GM21737 (cell line): ENCODE measurements around the gene DAZAP2.
A peak's percentile ranks its signal among the peaks of the same experiment; 100 is the strongest.
"Not testable (repeated sequence)": the region's sequence is repeated elsewhere in the genome, so short reads cannot be mapped to it uniquely, and the experiment has no call there.

ENCODE experiments used
- ATAC-seq: cut with Tn5 transposase; IDR thresholded peaks from one replicate; pipeline ENCODE4 v1.9.1; 2021; ENCODE audit warnings: mild to moderate bottlenecking, moderate library complexity; ENCODE audit not compliant: unreplicated experiment

The DAZAP2 gene

GRCh38 chr12:51246254-51246853 is 7.7 kb downstream of the DAZAP2 start:
- no peak for ATAC-seq

DNA sequence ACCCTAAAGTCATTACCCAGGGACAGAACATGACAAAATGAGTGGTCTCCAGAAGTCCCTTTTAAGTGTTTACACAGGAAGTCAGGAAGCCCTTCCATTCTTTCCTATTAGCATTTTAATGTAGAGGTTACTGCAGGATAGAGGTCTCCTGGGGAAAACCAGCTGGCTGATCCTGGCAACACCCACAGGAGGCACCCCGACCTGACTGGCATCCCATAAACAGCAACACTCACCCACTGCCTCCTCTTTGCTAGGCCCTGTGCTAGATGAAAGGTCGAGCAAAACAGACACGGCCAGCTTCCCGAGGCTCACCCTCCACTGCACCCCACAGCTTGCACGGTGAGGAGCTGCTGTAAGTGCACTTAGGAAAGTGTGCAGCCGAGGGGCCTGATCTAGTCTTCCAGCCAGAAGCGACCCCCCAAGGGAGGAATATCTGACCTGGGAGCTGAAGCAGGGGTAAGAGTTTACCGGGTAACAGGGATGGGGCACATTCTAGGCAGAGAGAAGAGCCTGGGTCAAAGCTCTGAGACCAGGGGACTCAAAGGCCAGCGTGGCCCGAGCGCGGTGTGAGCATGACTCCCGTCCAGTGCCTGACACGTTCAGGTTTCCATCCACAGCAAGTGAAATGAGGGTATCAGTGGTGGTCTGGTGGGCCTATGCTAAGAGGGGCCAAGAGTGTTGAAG is 9.0 kb downstream of the DAZAP2 start:
- ATAC-seq, result no peak

- ATAC-seq, result no peak
Observed at GRCh38 chr12:51253276-51253675, 14.7 kb downstream of the DAZAP2 start.

DNA sequence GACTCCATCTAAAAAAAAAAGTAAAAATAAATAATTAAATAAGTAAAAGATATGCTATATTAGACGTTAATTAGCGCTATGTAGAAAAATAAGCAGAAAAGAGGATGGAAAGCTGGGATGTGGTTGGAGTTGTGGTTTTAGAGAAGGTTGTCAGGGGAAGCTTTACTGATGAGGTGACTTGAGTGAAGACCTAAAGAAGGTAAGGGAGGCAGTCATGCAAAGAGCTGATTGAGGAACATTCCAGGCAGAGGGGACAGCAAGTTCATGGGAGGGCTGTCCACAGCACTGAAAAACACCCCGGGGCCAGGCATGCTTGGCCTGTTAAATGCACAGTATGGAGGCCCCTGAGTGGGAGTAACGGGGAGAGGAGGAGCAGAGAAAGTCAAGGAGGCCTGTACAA is 15.9 kb downstream of the DAZAP2 start:
- ATAC-seq, result no peak

DNA sequence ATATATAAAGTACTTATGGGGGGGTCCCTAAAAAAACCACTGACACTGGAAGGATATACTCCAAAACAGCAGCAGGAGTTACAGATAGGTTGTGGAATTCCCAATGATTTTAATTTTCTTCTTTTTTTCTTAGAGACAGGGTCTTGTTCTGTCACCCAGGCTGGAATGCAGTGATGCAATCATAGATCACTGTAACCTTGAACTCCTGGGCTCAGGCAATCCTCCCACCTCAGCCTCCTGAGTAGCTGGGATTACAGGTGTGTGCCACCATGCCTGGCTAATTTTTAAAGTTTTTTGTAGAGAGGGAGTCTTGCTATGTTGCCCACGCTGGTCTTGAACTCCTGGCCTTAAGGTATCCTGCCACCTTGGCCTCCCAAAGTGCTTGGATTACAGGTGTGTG is 21.0 kb downstream of the DAZAP2 start:
- ATAC-seq, result not testable (repeated sequence)

GRCh38 chr12:51262758-51263177 is 24.1 kb downstream of the DAZAP2 start:
- ATAC-seq, result no peak

DNA sequence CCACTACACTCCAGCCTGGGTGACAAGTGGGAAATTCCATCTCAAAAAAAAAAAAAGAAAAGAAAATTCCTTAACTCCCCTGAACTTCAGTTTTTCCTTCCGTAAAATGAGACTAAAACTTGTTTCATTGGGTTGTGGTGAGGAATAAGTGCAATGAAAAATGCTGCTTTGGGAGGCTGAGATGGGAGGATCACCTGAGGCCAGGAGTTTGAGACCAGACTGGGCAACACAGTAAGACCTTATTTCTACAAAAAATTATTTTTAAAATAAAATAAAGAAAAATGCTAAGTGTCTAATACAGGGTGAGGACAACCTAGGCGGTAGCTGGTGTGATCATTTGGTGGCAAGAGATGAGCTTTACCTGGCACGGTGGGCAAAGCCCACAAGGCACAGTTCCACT is 24.7 kb downstream of the DAZAP2 start:
- no peak for ATAC-seq

GRCh38 chr12:51264297-51264696 is 25.7 kb downstream of the DAZAP2 start:
- ATAC-seq, result no peak

GRCh38 chr12:51265024-51265423 is 26.4 kb downstream of the DAZAP2 start:
- ATAC-seq, result no peak

- peak; percentile 48 for ATAC-seq
Observed at GRCh38 chr12:51269174-51270066, 30.8 kb downstream of the DAZAP2 start.

DNA sequence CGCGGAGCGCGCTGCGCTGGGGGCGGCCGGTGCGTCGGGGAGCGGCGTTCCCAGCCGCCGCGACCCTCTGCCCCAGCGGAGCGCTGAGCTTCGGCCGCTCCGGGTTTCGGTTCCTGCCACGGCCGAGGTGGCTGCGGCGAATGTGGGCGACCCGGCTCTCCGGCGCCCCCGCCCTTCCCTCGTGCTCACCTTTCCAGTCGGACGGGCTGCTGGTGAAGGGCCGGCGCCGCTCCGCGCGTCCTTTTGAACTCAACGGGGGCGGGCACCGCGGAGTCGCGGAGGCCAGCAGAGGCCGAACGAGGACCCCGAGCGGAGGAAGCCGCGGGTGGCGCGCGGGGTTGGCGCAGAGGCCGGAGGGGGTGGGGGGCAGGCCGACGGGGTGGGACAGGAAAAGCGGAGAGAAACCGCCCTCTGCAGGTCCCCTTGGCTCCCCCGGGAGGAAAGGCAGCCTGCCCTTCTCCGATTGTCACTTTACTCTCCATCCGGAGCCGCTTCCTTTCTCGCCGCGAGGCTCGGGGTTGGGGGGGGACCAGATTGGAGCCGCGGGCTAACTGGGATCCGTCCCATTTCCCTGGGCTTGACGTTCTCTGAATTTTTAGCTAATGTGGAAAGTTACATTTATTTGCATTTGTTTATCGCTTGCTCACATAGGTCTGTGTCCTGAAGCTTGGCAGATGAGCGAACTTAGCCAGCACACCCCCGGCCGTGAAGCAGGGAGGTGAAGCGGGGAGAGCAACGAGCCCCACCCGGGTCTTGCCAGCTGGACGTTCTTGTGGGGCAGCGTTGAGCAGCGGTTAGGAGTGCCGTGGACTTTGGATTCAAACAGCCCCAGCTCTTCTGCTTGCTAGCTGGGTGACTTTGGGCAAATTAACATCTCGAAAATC is 31.7 kb downstream of the DAZAP2 start, which contains the start of gene SMAGP:
Gene SMAGP (minus strand): TSS at position 349 of the 884 bp plus-strand sequence. CDS start 1,137 bp downstream, outside the sequence.
- peak; percentile 58 for ATAC-seq

DNA sequence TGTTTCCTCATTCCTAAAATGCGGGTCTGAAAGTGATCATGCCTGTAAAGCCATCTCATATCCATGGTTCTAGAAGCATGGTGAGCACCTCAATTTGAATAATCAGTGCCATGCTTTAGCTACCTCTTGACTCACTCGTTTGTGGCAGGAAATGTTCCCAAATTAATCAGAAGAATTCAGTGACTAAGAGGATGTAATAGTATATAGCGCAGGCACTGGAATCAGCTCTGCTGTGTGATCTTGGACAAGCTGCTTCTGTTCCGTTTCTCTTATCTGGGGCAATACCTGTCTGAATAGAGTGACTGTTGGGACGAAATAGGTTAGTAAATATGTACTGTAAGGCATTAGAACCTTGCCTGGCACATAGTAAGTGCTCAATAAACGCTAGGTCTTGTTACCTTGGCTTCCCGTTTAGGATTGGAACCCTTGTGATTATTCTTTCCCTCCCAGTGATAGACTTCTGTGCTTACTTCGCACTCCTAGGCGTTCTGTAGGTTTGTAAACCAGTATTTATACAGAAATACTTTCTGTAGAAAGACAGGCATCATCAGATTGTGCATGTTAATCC is 32.4 kb downstream of the DAZAP2 start:
- no peak for ATAC-seq

DNA sequence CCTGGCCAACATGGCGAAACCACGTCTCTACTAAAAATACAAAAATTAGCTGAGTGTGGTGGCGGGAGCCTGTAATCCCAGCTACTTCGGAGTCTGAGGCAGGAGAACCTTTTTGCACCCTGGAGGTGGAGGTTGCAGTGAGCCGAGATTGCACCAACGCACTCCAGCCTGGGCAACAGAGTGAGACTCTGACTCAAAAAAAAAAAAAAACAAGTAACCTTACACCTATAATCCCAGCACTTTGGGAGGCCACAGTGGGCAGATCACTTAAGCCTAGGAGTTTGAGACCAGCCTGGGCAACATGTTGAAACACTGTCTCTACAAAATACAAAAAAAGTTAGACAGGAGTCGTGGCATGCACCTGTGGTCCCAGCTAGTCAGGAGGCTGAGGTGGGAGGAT is 34.2 kb downstream of the DAZAP2 start:
- ATAC-seq, result not testable (repeated sequence)

- no peak for ATAC-seq
Observed at GRCh38 chr12:51275088-51275487, 36.5 kb downstream of the DAZAP2 start.

DNA sequence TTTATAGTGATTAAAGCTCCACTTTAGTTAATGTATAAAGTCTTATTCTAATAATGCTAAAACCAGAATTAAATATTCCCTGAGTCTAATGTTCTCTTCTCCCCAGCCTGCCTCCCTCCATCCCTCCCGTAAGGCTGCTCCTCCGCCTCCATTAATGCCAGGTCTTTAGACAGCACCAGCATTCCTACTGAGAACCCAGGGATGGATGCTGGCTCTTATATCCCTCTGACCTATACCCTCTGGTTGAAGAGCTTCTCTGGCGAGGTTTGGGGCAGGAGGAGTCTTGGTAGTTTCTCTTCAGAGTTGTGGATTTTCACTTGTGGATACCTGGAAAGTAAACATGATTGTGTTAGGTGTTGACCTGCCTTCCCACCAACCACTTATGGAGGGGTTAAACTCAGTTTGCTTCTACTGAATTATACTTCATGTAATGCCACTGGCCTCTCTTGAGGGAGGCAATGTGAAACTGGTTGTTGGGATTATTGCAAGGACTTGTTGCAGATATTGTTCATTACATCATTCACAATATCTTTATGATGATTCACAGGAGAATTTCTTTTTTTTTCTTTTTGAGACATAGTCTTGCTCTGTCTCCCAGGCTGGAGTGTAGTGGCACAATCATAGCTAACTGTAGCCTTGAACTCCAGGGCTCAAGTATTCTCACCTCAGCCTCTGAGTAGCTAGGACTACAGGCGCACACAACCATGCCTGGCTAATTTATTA is 42.7 kb downstream of the DAZAP2 start:
- no peak for ATAC-seq

GRCh38 chr12:51285843-51286242 is 47.2 kb downstream of the DAZAP2 start:
- ATAC-seq, result no peak

- not testable (repeated sequence) for ATAC-seq
Observed at GRCh38 chr12:51291603-51292513, 53.2 kb downstream of the DAZAP2 start.
